Natural killer cell (primary cell): Measurements from ENCODE around the gene RPS6KA5. TPM values are rescaled to one million over a fixed set of nuclear protein-coding genes. Genes with fewer than 3 reads are reported as not detected.
"Not testable (repeated sequence)": the region's sequence is repeated elsewhere in the genome, so short reads cannot be mapped to it uniquely, and the experiment has no call there.

ENCODE experiments used
- ATAC-seq, 3 donors: fragments of 150-1000 bp in 2 of 3; fragments of 200-7000 bp in 1 of 3; cut with Tn5 transposase; 1 replicate in 1 of 3; 2 replicates in 2 of 3; pipeline ENCODE4 v1.10.0; 2021; ENCODE audit warnings: mild to moderate bottlenecking in 2 of 3, moderate library complexity in 2 of 3
- DNase-seq, 2 donors: peaks; one replicate each; pipeline versions ENCODE4 v3.0.0 to v3.0.0-alpha.2; 2013 to 2021; ENCODE audit warnings: mixed read lengths in 1 of 2
- H3K27ac ChIP-seq: one replicate; pipeline ENCODE4 v1.5.1; 2013; ENCODE audit warnings: mild to moderate bottlenecking, low read length
- H3K27me3 ChIP-seq: one replicate; pipeline ENCODE4 v1.6.1; 2013; ENCODE audit warnings: low read length; ENCODE audit not compliant: control insufficient read depth, insufficient read depth
- H3K36me3 ChIP-seq: one replicate; pipeline ENCODE4 v1.6.1; 2013; ENCODE audit warnings: low read length; ENCODE audit not compliant: control insufficient read depth, insufficient read depth
- H3K4me1 ChIP-seq: one replicate; pipeline ENCODE4 v1.6.1; 2013; ENCODE audit warnings: low read length; ENCODE audit not compliant: control insufficient read depth, insufficient read depth
- H3K4me3 ChIP-seq: one replicate; pipeline ENCODE4 v1.5.1; 2013; ENCODE audit warnings: low read length
- H3K9me3 ChIP-seq: one replicate; pipeline ENCODE4 v1.6.1; 2013; ENCODE audit warnings: low read length; ENCODE audit not compliant: control insufficient read depth, insufficient read depth
- H3K27ac Mint-ChIP-seq, 2 donors: one replicate each; pipeline ENCODE4 v1.8.0; 2022; ENCODE audit warnings: mild to moderate bottlenecking in 2 of 2, mixed read lengths in 2 of 2, moderate library complexity in 1 of 2
- H3K27me3 Mint-ChIP-seq, 2 donors: one replicate each; pipeline ENCODE4 v1.8.0; 2022; ENCODE audit warnings: low read depth in 2 of 2, mixed read lengths in 2 of 2
- H3K36me3 Mint-ChIP-seq: one replicate; pipeline ENCODE4 v1.8.0; 2022; ENCODE audit warnings: mixed read lengths
- H3K4me1 Mint-ChIP-seq, 2 donors: one replicate each; pipeline ENCODE4 v1.8.0; 2022; ENCODE audit warnings: mixed read lengths in 2 of 2
- H3K4me3 Mint-ChIP-seq: one replicate; pipeline ENCODE4 v1.8.0; 2022; ENCODE audit warnings: mild to moderate bottlenecking, moderate library complexity, mixed read lengths
- H3K9me3 Mint-ChIP-seq, 2 donors: one replicate each; pipeline ENCODE4 v1.8.0; 2022; ENCODE audit warnings: mixed read lengths in 2 of 2
- WGBS: methylation state at CpG from one replicate; pipeline ENCODE4 v1.1.7; 2013; ENCODE audit warnings: missing lambda C conversion rate; ENCODE audit not compliant: insufficient coverage; 5-methylcytosine and 5-hydroxymethylcytosine counted together
- intact Hi-C: fragments of 100-400 bp; cut with micrococcal nuclease; formaldehyde crosslinking; loops from one replicate; pipeline ENCODE4 v1.14.2; 2022
- total RNA-seq, 4 donors: library from RNA; stranded (reverse); fragments of 120-200 nt in 1 of 4; gene quantifications; one replicate each; pipeline versions ENCODE4 v1.2.3 to v1.2.4, GENCODE V29; 2013 to 2022
- TF ChIP-seq, protein P1 (sequence below): fragments of 200-600 bp; IDR thresholded peaks from one replicate; pipeline ENCODE4 v1.8.0; 2022; ENCODE audit warnings: antibody characterized with exemption

The RPS6KA5 gene
- total RNA-seq, 3 donors from 2014 or later (not counting 1 experiment from before 2014, with no cell fraction given): 24.1 to 28.5 (median 27.9) TPM

DNA sequence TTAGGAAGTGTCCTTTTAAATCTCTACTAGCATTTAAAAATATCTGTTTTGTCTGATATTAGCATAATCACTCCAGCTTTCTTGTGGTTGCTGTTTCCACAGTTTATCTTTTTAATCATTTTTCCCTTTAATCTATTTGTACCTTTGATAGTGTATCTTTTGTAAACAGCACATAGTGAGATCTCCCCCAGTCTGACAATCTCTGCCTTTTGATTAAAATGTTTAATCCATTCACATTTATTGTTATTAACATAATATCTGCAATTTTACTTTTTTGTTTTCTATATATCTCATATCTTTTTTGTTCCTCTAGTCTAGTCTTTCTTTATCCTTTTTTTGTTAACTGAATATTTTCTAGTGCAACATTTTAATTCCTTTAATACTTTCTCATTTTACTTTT, 104.2 kb downstream of the RPS6KA5 start:
- intact Hi-C loops: no loop called here
- TF ChIP-seq, protein P1, sequence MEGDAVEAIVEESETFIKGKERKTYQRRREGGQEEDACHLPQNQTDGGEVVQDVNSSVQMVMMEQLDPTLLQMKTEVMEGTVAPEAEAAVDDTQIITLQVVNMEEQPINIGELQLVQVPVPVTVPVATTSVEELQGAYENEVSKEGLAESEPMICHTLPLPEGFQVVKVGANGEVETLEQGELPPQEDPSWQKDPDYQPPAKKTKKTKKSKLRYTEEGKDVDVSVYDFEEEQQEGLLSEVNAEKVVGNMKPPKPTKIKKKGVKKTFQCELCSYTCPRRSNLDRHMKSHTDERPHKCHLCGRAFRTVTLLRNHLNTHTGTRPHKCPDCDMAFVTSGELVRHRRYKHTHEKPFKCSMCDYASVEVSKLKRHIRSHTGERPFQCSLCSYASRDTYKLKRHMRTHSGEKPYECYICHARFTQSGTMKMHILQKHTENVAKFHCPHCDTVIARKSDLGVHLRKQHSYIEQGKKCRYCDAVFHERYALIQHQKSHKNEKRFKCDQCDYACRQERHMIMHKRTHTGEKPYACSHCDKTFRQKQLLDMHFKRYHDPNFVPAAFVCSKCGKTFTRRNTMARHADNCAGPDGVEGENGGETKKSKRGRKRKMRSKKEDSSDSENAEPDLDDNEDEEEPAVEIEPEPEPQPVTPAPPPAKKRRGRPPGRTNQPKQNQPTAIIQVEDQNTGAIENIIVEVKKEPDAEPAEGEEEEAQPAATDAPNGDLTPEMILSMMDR: no peak
- Histone ChIP-seq H3K27ac (no peak overlapping the region), H3K36me3 (peaks cover 4% of the 10 kb centered on the region), H3K4me1 (no peaks in the 10 kb centered on the region), H3K4me3 (no peak overlapping the region), H3K9me3 (peaks cover 22% of the 10 kb centered on the region), H3K27me3 (no peaks in the 10 kb centered on the region)
- DNase-seq: no peak
- Mint-ChIP-seq H3K27ac (no peak overlapping the region), H3K4me3 (no peak overlapping the region), H3K9me3 (peaks cover 12 to 17% of the 10 kb centered on the region in 2 donors), H3K27me3 (no peaks in the 10 kb centered on the region), H3K4me1 (no peaks in the 10 kb centered on the region), H3K36me3 (peaks cover 39% of the 10 kb centered on the region)
- no peak for ATAC-seq

DNA sequence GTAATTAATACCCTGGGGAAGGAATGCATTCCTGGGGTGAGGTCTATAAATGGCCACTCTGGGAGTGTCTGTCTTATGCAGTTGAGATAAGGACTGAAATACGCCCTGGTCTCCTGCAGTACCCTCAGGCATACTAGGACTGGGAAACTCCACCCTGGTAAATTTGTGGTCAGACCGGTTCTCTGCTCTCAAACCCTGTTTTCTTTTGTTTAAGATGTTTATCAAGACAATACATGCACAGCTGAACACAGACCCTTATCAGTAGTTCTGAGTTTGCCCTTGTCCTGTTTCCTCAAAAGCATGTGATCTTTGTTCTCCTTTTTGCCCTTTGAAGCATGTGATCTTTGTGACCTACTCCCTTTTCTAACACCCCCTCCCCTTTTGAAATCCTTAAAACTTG, 106.8 kb downstream of the RPS6KA5 start:
- H3K27me3 ChIP-seq, H3K27ac ChIP-seq, intact Hi-C loops, H3K36me3 ChIP-seq, DNase-seq, H3K4me1 Mint-ChIP-seq, H3K27ac Mint-ChIP-seq, H3K4me3 ChIP-seq, H3K4me3 Mint-ChIP-seq, H3K27me3 Mint-ChIP-seq, H3K4me1 ChIP-seq, ATAC-seq: not testable (repeated sequence)
- peaks cover 22% of the 10 kb centered on the region for H3K9me3 ChIP-seq
- Mint-ChIP-seq H3K36me3 (peaks cover 39% of the 10 kb centered on the region), H3K9me3 (peaks cover 12 to 17% of the 10 kb centered on the region in 2 donors)
- WGBS: 70% methylated on average over 2 of the region's 2 CpGs

DNA sequence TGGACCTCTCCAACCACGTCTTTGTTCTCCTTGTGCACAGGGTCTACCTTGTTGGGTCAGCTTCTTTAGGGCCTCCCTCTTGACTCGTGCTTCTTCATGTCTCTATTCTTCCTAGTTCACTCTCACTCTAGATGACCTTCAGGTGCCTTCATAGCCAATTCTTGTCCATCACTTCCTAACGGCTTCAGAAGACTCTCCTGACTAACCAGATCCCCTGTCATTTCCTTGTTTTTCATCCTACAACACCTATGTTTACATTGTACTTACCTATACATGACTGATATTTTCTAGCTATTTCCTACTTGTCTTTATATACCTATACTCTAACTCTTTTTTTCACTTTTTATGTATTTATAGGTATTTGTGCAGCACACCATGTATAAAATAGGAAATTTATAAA, 117.1 kb downstream of the RPS6KA5 start:
- TF ChIP-seq, protein P1: no peak
- Histone ChIP-seq H3K4me3 (no peak overlapping the region), H3K4me1 (peaks cover 3% of the 10 kb centered on the region), H3K27me3 (no peaks in the 10 kb centered on the region), H3K9me3 (peaks cover 13% of the 10 kb centered on the region), H3K27ac (no peak overlapping the region), H3K36me3 (peaks cover 4% of the 10 kb centered on the region)
- Mint-ChIP-seq H3K4me1 (peaks cover 1 to 9% of the 10 kb centered on the region in 2 donors), H3K27me3 (no peaks in the 10 kb centered on the region), H3K36me3 (peaks cover 22% of the 10 kb centered on the region), H3K4me3 (no peak overlapping the region), H3K9me3 (peaks cover 5 to 11% of the 10 kb centered on the region in 2 donors), H3K27ac (no peak overlapping the region)
- DNase-seq (no peak), ATAC-seq (no peak)
- intact Hi-C loops: no loop called here
- 95% methylated on average over 3 of the region's 3 CpGs for WGBS

DNA sequence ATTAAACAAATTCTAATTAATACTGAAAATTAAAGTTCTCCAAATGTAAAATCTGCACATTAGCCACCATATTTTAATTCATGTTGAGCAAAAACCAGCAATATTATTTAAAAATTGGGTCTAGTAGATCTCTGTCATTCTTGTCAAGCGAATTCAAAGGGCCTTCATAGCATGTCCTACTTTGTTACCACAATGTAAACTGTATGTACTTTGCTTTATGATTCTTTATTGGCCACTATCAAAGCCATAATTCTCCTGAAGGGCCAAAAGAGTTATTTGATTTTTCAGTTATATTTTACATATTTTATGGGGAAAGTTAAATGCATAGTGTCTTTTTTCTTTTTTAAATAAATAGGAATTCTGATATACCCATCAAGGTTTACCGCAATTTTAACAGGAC, 117.9 kb downstream of the RPS6KA5 start:
- peaks cover 16% of the 10 kb centered on the region for H3K9me3 ChIP-seq
- H3K9me3 Mint-ChIP-seq: peaks cover 5 to 11% of the 10 kb centered on the region in 2 donors
- intact Hi-C loops: no loop called here

More for the DNA sequence above, 117.9 kb downstream of the RPS6KA5 start:
- Histone ChIP-seq H3K4me1 (no peaks in the 10 kb centered on the region), H3K27me3 (no peaks in the 10 kb centered on the region), H3K4me3 (no peak overlapping the region), H3K27ac (no peak overlapping the region), H3K36me3 (peaks cover 4% of the 10 kb centered on the region)
- Mint-ChIP-seq H3K4me1 (peaks cover 0 to 7% of the 10 kb centered on the region in 2 donors), H3K4me3 (no peak overlapping the region), H3K27ac (no peak overlapping the region), H3K36me3 (peaks cover 22% of the 10 kb centered on the region), H3K27me3 (no peaks in the 10 kb centered on the region)
- DNase-seq (no peak), ATAC-seq (no peak)
- TF ChIP-seq, protein P1: no peak
- WGBS: 100% methylated on average over 2 of the region's 2 CpGs
